ENCODE data around the gene CCL2.

Gene CCL2

DNA sequence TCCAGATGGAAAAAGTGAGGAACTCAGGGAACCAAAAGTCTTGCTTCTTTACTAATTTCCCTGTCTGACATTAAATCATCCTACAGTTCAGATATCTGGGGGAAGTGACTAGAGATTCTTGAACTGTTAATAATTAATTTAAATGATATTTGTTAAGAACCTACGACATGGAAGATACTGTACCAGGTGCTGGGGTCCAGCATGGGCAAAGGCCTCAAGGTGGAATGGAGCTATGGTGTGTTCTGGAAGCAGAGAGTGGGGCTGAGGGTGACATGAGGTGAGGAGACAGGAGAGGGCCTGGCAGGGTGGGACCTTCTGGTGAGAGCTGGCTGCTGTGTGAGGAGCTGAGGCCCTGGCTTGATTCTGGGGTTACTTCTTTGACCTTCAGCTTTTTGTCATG, 6.0 kb upstream of the CCL2 start:
- TF ChIP-seq SIN3A (IDR thresholded peaks at IDR 0.05; ENCODE audit: borderline replicate concordance, insufficient read depth, low read length) (no peak), POLR2AphosphoS5 (IDR thresholded peaks at IDR 0.05; ENCODE audit: low read depth, low read length) (no peak), TAF1 (IDR thresholded peaks at IDR 0.05; ENCODE audit: borderline replicate concordance, insufficient read depth, low read length) (no peak), FOXP2 (optimal IDR thresholded peaks at IDR 0.05; ENCODE audit: borderline replicate concordance, extremely low read depth, extremely low read length, insufficient read depth) (no peak)
- TF ChIP-seq, protein P1, sequence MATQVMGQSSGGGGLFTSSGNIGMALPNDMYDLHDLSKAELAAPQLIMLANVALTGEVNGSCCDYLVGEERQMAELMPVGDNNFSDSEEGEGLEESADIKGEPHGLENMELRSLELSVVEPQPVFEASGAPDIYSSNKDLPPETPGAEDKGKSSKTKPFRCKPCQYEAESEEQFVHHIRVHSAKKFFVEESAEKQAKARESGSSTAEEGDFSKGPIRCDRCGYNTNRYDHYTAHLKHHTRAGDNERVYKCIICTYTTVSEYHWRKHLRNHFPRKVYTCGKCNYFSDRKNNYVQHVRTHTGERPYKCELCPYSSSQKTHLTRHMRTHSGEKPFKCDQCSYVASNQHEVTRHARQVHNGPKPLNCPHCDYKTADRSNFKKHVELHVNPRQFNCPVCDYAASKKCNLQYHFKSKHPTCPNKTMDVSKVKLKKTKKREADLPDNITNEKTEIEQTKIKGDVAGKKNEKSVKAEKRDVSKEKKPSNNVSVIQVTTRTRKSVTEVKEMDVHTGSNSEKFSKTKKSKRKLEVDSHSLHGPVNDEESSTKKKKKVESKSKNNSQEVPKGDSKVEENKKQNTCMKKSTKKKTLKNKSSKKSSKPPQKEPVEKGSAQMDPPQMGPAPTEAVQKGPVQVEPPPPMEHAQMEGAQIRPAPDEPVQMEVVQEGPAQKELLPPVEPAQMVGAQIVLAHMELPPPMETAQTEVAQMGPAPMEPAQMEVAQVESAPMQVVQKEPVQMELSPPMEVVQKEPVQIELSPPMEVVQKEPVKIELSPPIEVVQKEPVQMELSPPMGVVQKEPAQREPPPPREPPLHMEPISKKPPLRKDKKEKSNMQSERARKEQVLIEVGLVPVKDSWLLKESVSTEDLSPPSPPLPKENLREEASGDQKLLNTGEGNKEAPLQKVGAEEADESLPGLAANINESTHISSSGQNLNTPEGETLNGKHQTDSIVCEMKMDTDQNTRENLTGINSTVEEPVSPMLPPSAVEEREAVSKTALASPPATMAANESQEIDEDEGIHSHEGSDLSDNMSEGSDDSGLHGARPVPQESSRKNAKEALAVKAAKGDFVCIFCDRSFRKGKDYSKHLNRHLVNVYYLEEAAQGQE (IDR thresholded peaks at IDR 0.05; ENCODE audit: insufficient read depth in 1 of 2, low read depth in 2 of 2, low read length in 2 of 2): no peak

DNA sequence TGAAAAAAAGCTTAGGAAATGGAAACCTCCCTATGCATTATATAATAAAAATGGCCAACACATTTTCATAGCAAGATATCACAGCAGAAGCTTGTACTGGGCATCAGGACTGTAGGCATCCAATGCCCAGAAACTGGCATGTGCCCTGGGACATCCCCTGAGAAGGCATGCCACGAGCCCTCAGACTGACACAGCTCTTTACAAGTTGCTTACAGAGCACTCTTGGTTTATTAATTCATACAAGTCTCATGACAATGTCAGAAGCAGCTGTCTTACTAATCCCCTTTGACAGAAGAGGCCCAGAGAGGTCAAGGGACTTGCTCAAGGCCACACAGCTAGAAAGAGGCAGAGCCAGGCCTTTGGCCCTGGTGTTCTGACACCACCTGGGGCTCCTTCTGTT, 5.6 kb upstream of the CCL2 start:
- no peak for TF ChIP-seq POLR2AphosphoS5 (IDR thresholded peaks at IDR 0.05; ENCODE audit: low read depth, low read length)
- TF ChIP-seq, protein P1 (IDR thresholded peaks at IDR 0.05; ENCODE audit: insufficient read depth in 1 of 2, low read depth in 2 of 2, low read length in 2 of 2): no peak
- TF ChIP-seq FOXP2 (optimal IDR thresholded peaks at IDR 0.05; ENCODE audit: borderline replicate concordance, extremely low read depth, extremely low read length, insufficient read depth): no peak
- TF ChIP-seq TAF1 (IDR thresholded peaks at IDR 0.05; ENCODE audit: borderline replicate concordance, insufficient read depth, low read length): no peak
- no peak for TF ChIP-seq SIN3A (IDR thresholded peaks at IDR 0.05; ENCODE audit: borderline replicate concordance, insufficient read depth, low read length)

DNA sequence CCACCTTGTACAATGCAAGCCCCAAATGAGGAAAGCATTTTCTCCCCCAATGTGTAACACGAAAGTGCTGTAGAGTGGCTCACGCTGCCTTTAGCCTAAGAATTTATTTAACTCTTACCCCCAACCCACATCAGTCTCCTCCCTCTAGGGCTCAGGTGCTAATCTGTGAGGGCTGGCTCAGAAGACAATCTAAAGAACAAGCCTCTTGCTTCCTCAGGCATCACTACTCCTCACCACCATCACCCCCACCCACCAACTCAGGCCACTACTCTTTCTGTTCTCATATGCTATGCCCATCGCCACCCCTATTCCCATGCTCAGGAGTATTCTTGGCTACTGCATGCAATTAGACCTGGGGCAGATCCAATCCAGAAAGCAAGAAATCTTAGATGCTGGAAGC, 3.9 kb upstream of the CCL2 start:
- no peak for TF ChIP-seq SIN3A (IDR thresholded peaks at IDR 0.05; ENCODE audit: borderline replicate concordance, insufficient read depth, low read length)
- no peak for TF ChIP-seq TAF1 (IDR thresholded peaks at IDR 0.05; ENCODE audit: borderline replicate concordance, insufficient read depth, low read length)
- TF ChIP-seq, protein P1 (IDR thresholded peaks at IDR 0.05; ENCODE audit: insufficient read depth in 1 of 2, low read depth in 2 of 2, low read length in 2 of 2): no peak
- no peak for TF ChIP-seq POLR2AphosphoS5 (IDR thresholded peaks at IDR 0.05; ENCODE audit: low read depth, low read length)
- TF ChIP-seq FOXP2 (optimal IDR thresholded peaks at IDR 0.05; ENCODE audit: borderline replicate concordance, extremely low read depth, extremely low read length, insufficient read depth): no peak

DNA sequence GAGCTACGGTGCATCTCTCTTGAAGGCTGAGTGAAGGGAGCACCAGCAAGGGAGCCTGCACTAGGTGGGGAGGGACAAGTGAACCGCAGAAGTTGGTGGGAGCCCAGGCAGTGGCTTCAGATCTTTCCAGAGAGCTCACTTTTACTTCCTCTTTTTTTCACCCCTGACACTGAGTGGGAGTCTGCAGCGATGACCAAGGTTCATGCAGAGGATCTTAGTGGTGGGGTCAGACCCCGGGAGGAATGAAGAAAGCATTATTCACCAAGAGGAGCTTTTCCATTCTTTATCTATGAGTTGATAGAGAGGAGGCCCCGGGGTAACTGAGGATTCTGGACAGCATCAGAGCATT, 3.0 kb upstream of the CCL2 start:
- TF ChIP-seq SIN3A (IDR thresholded peaks at IDR 0.05; ENCODE audit: borderline replicate concordance, insufficient read depth, low read length) (no peak), TAF1 (IDR thresholded peaks at IDR 0.05; ENCODE audit: borderline replicate concordance, insufficient read depth, low read length) (no peak), FOXP2 (optimal IDR thresholded peaks at IDR 0.05; ENCODE audit: borderline replicate concordance, extremely low read depth, extremely low read length, insufficient read depth) (no peak), POLR2AphosphoS5 (IDR thresholded peaks at IDR 0.05; ENCODE audit: low read depth, low read length) (no peak)
- TF ChIP-seq, protein P1 (IDR thresholded peaks at IDR 0.05; ENCODE audit: insufficient read depth in 1 of 2, low read depth in 2 of 2, low read length in 2 of 2): no peak
